Measurements from ENCODE around the gene NABP1.

- TF ChIP-seq CTCF (IDR thresholded peaks at IDR 0.05) (no peak), POLR2A (IDR thresholded peaks at IDR 0.05) (no peak), POLR2AphosphoS5 (IDR thresholded peaks at IDR 0.05) (no peak)
Measured at GRCh38 chr2:191650896-191651773, 26.8 kb upstream of the NABP1 start.

Measured in sigmoid colon (tissue), 4 donors.